ENCODE results near the gene RBBP6.

DNA sequence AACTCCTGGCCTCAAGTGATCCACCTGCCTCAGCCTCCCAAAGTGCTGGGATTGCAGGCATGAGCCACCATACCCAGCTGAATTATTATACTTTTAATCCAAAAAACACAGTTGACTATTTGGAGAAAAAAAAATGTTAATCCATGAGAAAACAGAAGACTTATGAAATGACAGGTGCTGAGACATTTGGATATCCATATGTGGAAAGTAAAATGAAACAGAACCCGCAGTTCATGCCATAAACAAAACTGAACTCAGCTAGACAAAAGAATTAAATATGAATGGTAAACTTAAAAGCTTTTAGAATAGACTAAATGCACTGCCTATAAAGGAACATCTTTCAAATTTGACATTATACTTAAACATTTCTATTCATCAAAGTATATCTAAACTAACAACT, 8.2 kb upstream of the RBBP6 start:
- TF ChIP-seq, protein P1, sequence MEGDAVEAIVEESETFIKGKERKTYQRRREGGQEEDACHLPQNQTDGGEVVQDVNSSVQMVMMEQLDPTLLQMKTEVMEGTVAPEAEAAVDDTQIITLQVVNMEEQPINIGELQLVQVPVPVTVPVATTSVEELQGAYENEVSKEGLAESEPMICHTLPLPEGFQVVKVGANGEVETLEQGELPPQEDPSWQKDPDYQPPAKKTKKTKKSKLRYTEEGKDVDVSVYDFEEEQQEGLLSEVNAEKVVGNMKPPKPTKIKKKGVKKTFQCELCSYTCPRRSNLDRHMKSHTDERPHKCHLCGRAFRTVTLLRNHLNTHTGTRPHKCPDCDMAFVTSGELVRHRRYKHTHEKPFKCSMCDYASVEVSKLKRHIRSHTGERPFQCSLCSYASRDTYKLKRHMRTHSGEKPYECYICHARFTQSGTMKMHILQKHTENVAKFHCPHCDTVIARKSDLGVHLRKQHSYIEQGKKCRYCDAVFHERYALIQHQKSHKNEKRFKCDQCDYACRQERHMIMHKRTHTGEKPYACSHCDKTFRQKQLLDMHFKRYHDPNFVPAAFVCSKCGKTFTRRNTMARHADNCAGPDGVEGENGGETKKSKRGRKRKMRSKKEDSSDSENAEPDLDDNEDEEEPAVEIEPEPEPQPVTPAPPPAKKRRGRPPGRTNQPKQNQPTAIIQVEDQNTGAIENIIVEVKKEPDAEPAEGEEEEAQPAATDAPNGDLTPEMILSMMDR (IDR thresholded peaks at IDR 0.05) = no peak
- no peak for TF ChIP-seq POLR2A (IDR thresholded peaks at IDR 0.05)

Data from right lobe of liver (tissue), 4 donors.